ENCODE measurements around the gene BCORL1. TPM values are rescaled to one million over a fixed set of nuclear protein-coding genes. Genes with fewer than 3 reads are reported as not detected.

The BCORL1 gene
- total RNA-seq, 6 experiments from 2014 or later: 13.3 to 18.3 (median 14.8) TPM

DNA sequence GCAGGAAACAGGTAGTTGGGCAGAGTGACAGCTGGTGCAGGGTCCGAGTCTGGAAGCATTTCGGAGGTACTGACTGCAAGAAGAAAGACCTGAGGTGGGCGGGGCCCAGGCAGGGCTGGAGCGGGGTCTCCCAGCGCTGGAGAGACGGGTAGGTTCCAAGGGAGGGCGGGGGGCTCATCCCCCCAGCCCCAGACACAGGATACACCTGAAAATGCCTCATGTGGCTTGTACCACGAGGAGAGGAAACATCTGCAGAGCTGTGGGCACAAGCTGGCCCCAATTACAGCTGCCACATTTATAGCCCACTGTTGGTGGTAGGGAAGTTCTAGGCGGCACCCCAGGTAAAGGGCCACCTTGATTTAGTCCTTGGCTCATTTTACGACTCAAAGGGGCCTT, 89.9 kb downstream of the BCORL1 start:
- no peak overlapping the region for H3K4me3 Mint-ChIP-seq
- no peaks in the 10 kb centered on the region; the same call in 1 of the 2 replicates for H3K27me3 Mint-ChIP-seq (ENCODE audit: insufficient read depth)
- TF ChIP-seq, protein P1, sequence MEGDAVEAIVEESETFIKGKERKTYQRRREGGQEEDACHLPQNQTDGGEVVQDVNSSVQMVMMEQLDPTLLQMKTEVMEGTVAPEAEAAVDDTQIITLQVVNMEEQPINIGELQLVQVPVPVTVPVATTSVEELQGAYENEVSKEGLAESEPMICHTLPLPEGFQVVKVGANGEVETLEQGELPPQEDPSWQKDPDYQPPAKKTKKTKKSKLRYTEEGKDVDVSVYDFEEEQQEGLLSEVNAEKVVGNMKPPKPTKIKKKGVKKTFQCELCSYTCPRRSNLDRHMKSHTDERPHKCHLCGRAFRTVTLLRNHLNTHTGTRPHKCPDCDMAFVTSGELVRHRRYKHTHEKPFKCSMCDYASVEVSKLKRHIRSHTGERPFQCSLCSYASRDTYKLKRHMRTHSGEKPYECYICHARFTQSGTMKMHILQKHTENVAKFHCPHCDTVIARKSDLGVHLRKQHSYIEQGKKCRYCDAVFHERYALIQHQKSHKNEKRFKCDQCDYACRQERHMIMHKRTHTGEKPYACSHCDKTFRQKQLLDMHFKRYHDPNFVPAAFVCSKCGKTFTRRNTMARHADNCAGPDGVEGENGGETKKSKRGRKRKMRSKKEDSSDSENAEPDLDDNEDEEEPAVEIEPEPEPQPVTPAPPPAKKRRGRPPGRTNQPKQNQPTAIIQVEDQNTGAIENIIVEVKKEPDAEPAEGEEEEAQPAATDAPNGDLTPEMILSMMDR (IDR thresholded peaks at IDR 0.05): no peak
- no peak overlapping the region for H3K27ac Mint-ChIP-seq
- peaks cover 7% of the 10 kb centered on the region; the same call in 1 of the 2 replicates for H3K36me3 Mint-ChIP-seq (ENCODE audit: low read depth)
- no peaks in the 10 kb centered on the region for H3K9me3 Mint-ChIP-seq
- no peaks in the 10 kb centered on the region for H3K4me1 Mint-ChIP-seq (ENCODE audit: low read depth)
- DNase-seq: no peak

DNA sequence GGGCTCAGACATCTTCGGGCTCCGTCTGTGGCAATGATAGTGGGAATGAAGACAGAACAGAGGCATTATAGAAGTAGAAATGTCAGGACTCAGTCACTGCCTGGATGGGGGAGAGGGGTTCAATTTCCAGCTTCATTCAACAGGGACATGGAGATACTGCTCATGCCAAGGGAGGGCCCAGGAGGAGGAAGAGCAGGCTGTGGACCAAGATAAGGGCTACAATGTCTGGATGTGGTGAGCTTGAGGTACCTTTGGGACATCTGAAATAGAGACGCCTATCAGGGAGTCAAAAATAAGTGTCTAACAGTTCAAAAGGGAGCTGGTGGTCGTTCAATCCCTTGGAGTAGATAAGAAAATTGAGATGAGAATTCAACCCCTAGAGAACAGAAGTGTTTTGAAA, 93.3 kb downstream of the BCORL1 start:
- Mint-ChIP-seq H3K4me1 (ENCODE audit: low read depth) (peaks cover 9% of the 10 kb centered on the region), H3K36me3 (ENCODE audit: low read depth) (peaks cover 5% of the 10 kb centered on the region; the same call in 1 of the 2 replicates), H3K4me3 (no peak overlapping the region), H3K27me3 (ENCODE audit: insufficient read depth) (no peaks in the 10 kb centered on the region; the same call in 1 of the 2 replicates), H3K9me3 (no peaks in the 10 kb centered on the region), H3K27ac (no peak overlapping the region)
- DNase-seq: no peak
- TF ChIP-seq, protein P1 (IDR thresholded peaks at IDR 0.05): no peak

DNA sequence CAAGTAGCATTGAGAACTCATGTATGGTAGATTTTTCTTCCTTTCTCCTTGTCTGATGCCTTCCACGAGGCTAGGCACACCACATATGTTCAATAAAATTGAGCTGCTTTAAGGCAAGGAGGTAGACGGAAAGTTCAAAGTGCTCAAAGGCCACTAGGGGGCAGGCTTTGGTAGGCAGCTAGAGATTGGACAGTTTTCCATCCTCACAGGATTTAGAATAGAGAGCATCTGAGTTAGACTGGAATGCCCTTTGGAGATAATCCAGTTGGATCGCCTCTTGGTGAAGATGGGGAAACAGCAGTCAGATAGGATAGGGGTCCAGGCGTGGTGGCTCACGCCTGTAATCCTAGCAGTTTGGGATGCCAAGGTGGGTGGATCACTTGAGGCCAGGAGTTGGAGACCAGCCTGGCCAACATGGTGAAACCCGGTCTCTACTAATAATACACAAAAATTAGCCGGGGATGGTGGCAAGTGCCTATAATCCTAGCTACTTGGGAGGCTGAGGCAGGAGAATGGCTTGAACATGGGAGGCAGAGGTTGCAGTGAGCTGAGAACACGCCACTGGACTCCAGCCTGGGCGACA, 97.5 kb downstream of the BCORL1 start:
- peak; percentile 67 for DNase-seq
- Mint-ChIP-seq H3K4me3 (no peak overlapping the region), H3K27ac (peak overlapping the region; percentile 34; the same call in 1 of the 2 replicates), H3K27me3 (ENCODE audit: insufficient read depth) (no peaks in the 10 kb centered on the region; the same call in none of the 2 replicates), H3K4me1 (ENCODE audit: low read depth) (peaks cover 35% of the 10 kb centered on the region), H3K36me3 (ENCODE audit: low read depth) (peaks cover 5% of the 10 kb centered on the region; the same call in 1 of the 2 replicates), H3K9me3 (no peaks in the 10 kb centered on the region)
- TF ChIP-seq, protein P1 (IDR thresholded peaks at IDR 0.05): peak; percentile 87

DNA sequence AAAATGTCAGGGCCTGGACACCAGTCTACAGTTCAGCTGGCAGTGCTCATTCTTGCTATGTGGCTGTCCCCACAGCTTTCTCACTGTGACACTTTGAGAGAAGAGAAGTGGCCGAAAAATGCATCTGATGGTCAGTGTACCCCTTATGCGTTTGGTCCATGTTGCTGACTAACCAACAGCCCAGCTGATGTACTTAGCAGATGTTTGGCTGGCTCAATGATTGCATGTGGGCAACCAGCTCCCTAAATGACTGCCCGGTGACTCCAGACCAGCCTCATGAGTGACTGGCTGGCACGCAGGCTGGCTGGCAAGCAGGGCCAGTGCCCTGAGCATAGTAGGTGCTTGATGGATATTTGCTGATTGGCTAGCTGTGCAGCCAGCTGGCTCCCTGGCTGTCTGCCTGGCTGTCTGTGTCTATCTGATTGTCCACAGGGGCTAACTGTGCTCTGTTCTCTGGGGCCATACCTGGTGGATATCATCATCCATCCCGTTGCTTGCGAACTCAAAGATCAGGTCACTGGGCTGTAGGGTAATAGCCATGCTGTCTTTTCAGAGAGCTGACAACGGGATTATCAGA, 98.4 kb downstream of the BCORL1 start:
- Mint-ChIP-seq H3K27ac (peak overlapping the region; percentile 80), H3K4me1 (ENCODE audit: low read depth) (peaks cover 41% of the 10 kb centered on the region), H3K36me3 (ENCODE audit: low read depth) (0 out of 2 replicates have a peak, but pooled peaks cover under 1% of the 10 kb centered on the region), H3K4me3 (no peak overlapping the region), H3K9me3 (no peaks in the 10 kb centered on the region), H3K27me3 (ENCODE audit: insufficient read depth) (no peaks in the 10 kb centered on the region; the same call in 1 of the 2 replicates)
- TF ChIP-seq, protein P1 (IDR thresholded peaks at IDR 0.05): no peak
- no peak for DNase-seq

DNA sequence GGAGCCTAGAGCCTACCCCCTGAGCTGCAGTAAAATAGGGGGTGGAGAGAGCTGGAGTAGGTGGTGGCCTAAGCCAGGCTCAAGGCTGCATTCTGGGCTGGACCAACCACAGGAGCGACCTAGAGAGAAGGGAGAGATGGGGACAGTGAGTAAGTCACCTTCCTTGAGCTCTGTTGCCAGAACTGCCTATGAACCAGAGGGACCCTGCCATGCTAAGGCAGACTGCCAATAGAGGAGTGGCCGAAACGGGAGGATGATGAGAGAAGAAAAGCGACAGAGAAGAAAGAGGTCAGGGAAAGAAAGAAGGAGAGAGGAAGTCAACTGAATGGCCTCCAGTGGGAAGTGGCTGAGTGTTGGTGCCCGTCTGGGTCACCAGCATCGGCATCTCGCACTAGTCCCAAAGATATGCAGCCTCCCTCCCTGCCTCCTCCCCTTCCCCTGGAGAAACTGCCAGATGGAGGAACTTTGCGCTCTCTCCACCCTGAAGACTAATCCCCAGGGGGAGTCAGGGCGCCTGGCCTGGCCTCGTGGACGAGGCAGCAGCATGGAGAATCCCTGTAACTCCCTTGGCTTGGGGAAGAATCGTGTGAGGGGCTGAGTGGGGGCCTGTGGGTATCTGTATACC, 99.1 kb downstream of the BCORL1 start:
- DNase-seq: no peak
- H3K36me3 Mint-ChIP-seq (ENCODE audit: low read depth): no peaks in the 10 kb centered on the region
- no peaks in the 10 kb centered on the region; the same call in 1 of the 2 replicates for H3K27me3 Mint-ChIP-seq (ENCODE audit: insufficient read depth)
- H3K4me1 Mint-ChIP-seq (ENCODE audit: low read depth): peaks cover 47% of the 10 kb centered on the region
- no peaks in the 10 kb centered on the region for H3K9me3 Mint-ChIP-seq
- peak overlapping the region; percentile 80 for H3K27ac Mint-ChIP-seq
- H3K4me3 Mint-ChIP-seq: peak overlapping the region; percentile 12; the same call in 1 of the 2 replicates
- TF ChIP-seq, protein P1 (IDR thresholded peaks at IDR 0.05): no peak
